NB4 (cell line): ENCODE data around the gene HIGD1B.

Experiments
- CTCF ChIP-seq: IDR thresholded peaks from one replicate; pipeline ENCODE4 v1.5.1; 2012; ENCODE audit warnings: low read depth, low read length
- MAX ChIP-seq: IDR thresholded peaks from 2 replicates; pipeline ENCODE4 v1.6.1; 2011; ENCODE audit warnings: low read depth, low read length
- MYC ChIP-seq: IDR thresholded peaks from 2 replicates; pipeline ENCODE4 v1.6.1; 2011; ENCODE audit warnings: low read depth, low read length
- POLR2A ChIP-seq: IDR thresholded peaks from 2 replicates; pipeline ENCODE4 v1.6.1; 2011; ENCODE audit warnings: mild to moderate bottlenecking; ENCODE audit not compliant: insufficient read length; ENCODE audit errors: extremely low read depth

GRCh38 chr17:44826123-44826790 is 21.4 kb upstream of the HIGD1B start:
- no peak for TF ChIP-seq MAX
- TF ChIP-seq CTCF, result no peak
- no peak for TF ChIP-seq POLR2A
- no peak for TF ChIP-seq MYC
